Kidney epithelial cell (primary cell): ENCODE data around the gene SGMS1. TPM values are rescaled to one million over a fixed set of nuclear protein-coding genes. Genes with fewer than 3 reads are reported as not detected.

ENCODE experiments used
- DNase-seq: peaks from one replicate; pipeline ENCODE4 v3.0.0-alpha.2; 2010; ENCODE audit warnings: low read depth
- H3K27me3 ChIP-seq: 2 replicates; pipeline ENCODE4 v1.6.0; 2011; ENCODE audit warnings: low read length; ENCODE audit not compliant: control insufficient read depth, insufficient read depth
- H3K36me3 ChIP-seq: 2 replicates; pipeline ENCODE4 v1.5.1; 2011; ENCODE audit warnings: low read length; ENCODE audit not compliant: control insufficient read depth, insufficient read depth
- H3K4me3 ChIP-seq: 2 replicates; pipeline ENCODE4 v1.5.1; 2011; ENCODE audit warnings: low read depth, mild to moderate bottlenecking, control low read depth, low read length
- CTCF ChIP-seq: IDR thresholded peaks from 2 replicates; pipeline ENCODE4 v1.5.1; 2011; ENCODE audit warnings: mild to moderate bottlenecking, moderate library complexity, low read length, control low read depth, inconsistent platforms; ENCODE audit not compliant: insufficient read depth, poor library complexity, severe bottlenecking
- total RNA-seq: library from RNA; depleted of rRNA; stranded (reverse); fragments of >200 nt; gene quantifications from 2 replicates; pipeline ENCODE4 v1.2.3, GENCODE V29; 2015

SGMS1 gene
- total RNA-seq, 1 donor from 2014 or later: 27.0 TPM

GRCh38 chr10:50417886-50418830 is 205.6 kb downstream of the SGMS1 start:
- peak; percentile 58 for DNase-seq

GRCh38 chr10:50417486-50417885 is 206.3 kb downstream of the SGMS1 start:
- TF ChIP-seq CTCF: no peak
- no peak for DNase-seq
- Histone ChIP-seq H3K36me3 (no peaks in the 10 kb centered on the region), H3K4me3 (peak overlapping the region; percentile 70), H3K27me3 (no peaks in the 10 kb centered on the region)

More at GRCh38 chr10:50417886-50418830, 205.6 kb downstream of the SGMS1 start:
- H3K36me3 ChIP-seq: no peaks in the 10 kb centered on the region
- H3K4me3 ChIP-seq: peak overlapping the region; percentile 70
- no peaks in the 10 kb centered on the region for H3K27me3 ChIP-seq
- TF ChIP-seq CTCF: no peak

GRCh38 chr10:50416881-50417280 is 206.9 kb downstream of the SGMS1 start:
- Histone ChIP-seq H3K27me3 (no peaks in the 10 kb centered on the region), H3K4me3 (no peak overlapping the region), H3K36me3 (no peaks in the 10 kb centered on the region)
- no peak for DNase-seq
- TF ChIP-seq CTCF: no peak

GRCh38 chr10:50416181-50416824 is 207.5 kb downstream of the SGMS1 start:
- Histone ChIP-seq H3K4me3 (no peak overlapping the region), H3K27me3 (no peaks in the 10 kb centered on the region), H3K36me3 (no peaks in the 10 kb centered on the region)
- TF ChIP-seq CTCF: no peak
- DNase-seq: no peak

- Histone ChIP-seq H3K27me3 (no peaks in the 10 kb centered on the region), H3K4me3 (no peak overlapping the region), H3K36me3 (no peaks in the 10 kb centered on the region)
- TF ChIP-seq CTCF: no peak
- DNase-seq: no peak
These were observed 208.5 kb downstream of the SGMS1 start for GRCh38 chr10:50415292-50415691.
